Measurements from ENCODE around the gene PSMB10.

The PSMB10 gene

DNA sequence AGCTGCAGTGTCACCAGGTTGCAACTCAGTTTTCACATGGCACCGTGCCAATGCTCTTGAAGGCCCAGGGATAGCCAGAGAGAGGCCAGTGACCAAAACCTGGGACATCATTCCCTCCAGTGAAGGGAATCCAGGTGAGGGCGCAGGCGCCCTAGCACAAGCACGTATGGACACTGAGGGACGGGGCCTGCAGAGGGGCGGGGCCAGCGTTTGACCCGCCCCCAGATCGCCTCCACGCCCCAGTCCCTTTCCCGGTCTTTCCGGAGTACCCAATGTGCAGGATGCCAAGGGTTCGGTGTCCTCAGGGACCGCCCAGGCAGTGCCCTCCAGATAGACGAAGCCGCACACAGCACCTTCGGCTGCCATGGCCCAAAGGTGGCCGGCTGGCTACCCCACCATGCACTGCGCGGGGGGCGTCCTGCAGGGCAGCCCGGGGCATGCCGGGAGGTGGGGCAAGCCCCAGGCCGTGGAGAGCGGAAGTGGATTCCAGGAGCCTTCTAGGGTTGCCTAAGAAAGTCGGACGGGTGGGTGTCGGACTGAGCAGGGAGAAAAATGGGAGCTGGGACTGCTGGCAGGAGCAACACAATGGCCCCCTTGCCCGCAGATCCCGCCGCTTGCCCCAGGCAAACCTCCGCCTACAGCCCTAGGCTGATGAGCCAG lies 27.1 kb upstream of the PSMB10 start:
- no peak for DNase-seq

DNA sequence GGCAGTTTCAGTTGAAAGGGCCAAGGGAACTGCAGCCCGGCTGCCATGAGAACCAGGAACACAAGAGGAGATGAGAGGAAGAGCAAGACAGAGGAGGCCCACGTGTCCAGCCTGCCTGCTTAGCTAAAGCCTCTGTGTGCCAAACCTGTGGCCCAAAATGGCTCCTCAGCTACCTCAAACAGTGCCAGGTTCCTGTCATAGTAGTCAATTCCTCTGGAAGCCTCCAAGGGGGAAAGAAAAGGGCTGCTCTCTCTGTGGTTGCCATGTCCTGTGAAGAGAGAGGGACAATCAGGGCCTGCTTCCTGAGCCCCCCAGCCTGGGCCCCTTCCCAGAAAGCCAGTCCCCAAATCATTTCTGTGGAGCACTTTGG lies 26.6 kb upstream of the PSMB10 start:
- no peak for DNase-seq

DNA sequence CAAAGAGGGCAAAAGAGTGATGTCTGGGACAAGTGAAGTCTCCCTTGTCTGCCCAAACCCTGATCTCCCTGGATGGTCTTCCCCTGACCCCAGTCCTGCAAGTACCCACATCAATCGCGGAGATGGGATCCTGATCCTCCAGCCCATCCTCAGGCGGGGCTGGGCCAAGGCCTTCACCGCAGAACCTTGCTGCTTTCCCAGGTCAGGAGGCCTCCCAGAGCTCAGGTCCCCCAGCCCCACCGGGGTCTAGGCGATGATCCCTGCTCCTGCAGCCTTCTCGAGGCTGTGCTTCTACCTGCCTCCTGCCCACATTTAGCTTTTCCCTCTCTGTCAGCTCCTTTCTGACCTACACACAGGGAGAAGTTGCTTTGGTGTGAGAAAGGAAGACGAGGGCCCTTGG lies 25.5 kb upstream of the PSMB10 start:
- no peak for DNase-seq

DNA sequence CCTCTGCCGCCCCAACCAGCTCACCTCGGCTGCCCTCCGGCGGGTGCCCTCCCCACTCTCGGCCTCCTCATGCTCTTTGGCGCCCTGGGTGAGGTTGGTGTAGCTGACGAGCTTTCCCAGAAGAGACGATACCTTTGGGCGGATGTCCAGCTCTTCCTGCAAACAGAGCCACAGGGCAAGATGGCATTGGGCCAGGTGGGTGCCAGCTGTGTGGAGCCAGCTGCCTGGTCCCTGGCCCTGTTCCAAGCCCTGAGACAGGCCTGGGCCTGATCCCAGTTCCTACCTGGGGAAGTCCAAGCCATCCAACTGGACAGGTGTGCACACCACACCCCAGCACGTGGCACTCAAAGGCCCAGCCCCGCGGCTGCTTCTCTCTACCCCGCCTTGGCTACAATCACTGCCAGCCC lies 24.9 kb upstream of the PSMB10 start:
- DNase-seq, result no peak

DNA sequence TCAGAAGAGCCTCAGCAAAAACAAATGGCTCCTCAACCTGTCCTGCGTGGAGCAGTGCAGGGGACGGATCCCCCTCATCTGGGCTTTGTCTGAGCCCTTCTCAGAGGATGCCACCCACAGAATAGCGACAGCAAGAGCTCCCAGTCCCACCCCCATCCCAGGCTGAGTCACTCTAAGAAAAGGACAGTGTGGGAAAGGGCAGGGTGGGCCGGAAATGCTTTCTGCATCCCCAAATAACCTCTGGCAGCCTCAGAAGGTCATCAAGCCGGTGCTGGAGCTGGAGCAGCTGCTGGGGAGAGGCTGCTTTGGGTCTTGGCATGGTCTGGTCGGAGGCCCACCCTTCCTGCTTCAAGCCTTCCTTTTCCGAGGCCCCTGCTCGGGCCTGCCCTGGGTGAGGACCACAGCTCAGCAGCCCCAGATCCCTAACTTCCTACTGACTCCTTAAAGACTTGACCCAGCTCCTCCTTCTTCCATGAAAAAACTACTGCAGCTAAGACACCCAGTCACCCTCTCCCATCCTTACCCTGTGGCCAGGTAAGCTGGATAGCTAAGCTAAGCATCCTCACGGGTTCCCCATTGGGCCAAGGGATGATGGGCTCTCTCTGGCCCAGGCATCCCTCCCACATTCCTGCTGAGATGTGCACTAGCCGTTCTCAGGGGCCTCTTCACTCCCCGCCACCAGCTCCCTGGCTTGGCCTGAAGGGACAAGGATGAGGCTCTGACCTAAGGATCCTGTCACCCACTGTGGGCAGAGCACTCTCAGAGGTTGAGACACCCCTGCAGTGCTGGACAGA lies 23.1 kb upstream of the PSMB10 start:
- DNase-seq, result no peak

DNA sequence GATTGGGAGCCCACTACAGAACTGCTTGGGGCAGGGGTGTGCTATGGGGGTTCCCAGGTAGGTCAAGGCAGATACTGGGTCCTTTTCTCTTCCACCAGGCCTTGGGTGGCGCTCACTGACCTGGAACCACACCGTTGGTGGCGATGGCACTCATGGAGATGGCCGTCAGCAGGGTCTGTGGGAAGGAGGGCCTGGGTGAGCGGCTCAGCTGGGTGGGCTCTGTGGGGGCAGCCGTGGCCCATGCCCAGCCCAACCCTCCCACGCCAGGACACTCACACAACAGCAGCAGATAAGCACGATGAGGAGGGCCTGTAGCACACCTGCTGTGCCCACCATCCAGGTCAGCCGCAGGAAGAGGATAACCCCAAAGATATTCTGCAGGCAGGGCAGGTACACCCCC lies 21.0 kb upstream of the PSMB10 start:
- DNase-seq, result no peak

DNA sequence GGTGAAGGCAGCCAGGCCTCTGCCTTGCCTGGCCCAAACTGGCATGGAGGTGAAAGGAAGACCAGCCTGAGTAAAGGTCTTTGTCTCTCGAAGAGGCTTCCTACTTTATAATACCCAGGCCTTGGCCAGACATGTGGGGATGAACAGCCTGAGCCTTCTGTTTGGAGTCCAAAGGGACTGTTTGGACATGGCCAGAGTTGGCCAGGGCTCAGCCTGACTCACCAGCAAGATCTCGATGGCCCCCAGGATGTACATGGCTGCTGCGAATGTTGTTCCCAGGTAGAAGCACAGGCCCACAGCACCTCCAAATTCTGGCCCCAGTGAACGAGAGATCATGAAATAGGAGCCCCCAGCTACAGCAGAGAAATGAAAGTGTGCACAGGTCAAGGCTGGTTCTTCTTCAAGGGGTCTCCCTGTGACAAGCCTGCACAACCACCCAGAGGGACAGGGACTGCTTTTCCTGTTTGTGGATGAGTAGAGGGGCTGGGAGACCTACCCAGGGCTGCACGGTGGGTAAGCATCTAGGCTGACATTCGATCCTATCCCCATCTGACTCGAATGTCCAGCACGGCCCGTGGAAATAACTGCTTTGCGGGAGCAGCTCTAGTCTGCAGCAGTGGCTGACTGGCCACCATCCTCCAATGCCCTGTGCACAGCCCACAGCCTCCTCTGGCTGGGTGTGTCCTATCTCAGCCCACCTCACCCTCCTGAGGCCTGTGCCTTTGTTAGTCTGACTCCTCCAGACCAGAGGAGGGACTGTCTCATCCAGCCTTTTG lies 18.0 kb upstream of the PSMB10 start:
- no peak for DNase-seq

DNA sequence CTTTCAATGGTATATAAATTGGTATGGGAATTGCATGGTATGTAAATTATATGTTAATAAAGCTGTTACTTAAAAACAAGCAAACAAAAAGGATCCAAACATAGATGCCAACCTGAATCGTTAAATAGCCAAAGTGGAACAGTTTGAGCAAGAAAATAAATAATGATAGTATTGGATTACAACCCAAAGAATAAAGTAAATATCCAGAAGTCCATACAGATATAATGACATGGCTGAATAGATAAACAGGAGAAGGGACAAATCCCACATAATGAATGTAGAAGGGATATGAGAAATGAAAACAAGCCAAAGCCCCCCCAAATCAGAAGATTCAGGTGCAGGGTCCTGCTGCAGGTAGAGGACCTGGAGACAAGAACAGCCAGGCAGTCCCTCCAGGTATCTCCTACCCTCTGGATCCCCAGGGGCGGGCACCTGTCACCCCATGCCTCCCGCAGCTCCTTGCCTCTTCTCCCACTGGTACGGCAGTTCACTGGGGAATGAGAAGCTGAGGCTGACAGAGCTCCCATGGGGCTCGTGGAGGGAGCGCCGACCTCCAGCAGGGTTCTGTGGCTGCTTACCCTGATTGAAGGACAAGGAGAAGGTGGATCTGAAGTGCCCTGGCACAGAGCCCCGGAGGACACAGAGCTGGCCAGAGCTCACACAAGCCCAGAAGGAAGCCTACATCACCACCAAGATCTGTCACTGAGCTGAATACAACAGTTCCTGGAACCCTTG lies 17.2 kb upstream of the PSMB10 start:
- no peak for DNase-seq

DNA sequence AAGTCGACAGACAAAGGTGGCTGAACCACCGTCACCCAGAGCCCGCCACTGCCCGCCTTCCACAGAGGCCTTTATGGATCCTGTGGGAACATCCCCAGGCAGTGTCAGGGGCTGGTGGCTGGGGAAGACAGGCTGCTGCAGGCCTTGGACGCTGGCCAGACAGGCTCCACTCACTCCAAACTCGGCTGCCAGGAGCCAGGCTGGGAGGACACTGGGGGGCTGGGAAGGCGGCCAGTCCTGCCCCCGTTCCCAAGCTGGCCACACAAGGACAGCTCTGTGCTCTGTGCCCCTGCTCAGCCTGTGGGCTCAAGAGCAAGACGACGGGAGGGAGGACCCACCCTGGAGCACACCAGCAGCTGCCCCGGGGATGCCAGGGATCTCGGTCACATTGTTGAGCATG lies 14.8 kb upstream of the PSMB10 start:
- no peak for DNase-seq

DNA sequence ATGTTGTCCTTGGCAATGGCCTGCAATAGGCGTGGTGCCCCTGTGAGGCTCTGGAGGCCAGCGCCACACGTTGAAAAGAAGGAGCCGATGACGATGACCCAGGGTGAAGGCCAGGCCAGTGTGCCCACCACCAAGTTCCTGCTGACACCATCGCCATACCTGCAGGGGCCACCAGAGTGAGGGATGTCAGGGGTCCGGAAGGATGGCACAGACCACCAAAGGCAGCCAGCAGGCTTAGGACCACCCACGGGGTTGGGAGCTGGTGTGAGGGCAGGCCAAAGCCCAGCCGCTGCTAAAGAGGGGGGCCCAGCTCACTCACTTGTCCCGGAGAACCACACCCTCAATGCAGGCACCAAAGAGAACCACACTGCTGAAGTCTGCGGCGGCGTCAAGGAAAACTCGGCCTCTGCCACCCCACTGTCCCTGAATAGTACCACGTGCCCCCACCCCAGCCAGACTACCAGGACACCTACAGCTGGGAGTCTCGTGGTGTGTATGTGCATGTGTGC lies 13.7 kb upstream of the PSMB10 start:
- no peak for DNase-seq

DNA sequence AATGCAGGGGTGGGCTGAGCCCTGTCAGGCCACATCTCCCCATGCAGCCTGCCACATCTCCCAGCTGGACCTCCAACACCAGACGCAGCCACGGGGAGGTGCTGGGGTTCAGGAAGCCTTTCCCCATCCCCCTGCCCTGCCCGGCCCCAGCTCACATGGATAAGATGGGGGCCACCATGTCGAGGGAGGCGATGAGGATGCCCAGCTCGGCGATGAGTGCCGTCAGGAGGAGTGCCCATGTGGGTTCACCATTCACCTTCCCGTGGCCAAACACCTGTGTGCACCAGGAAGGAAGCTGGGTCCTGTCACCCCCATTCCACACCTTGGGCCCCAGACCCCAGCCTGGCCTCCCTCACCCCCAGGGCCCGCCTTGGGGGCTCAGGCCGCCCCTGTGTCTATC lies 13.0 kb upstream of the PSMB10 start:
- DNase-seq, result no peak

DNA sequence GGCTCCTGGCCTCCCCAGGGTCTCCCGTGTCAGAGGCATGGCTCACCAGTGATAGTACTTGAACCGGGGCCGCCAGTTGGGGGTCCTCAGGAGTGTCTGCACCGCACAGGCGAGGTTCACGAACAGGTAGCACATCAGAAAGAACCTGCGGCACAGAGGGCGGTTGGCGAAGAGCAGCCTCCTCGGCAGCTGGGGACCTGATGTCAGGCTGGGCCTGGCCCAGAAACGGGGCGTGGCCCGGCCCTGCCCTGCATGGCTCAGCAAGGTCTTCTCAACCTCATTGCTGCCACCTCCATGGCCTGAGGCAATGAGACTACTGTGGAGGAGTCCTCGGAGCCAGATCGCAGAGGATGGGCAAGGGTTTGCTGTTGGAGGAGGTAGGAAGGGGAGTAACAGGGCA lies 11.4 kb upstream of the PSMB10 start:
- DNase-seq, result no peak

DNA sequence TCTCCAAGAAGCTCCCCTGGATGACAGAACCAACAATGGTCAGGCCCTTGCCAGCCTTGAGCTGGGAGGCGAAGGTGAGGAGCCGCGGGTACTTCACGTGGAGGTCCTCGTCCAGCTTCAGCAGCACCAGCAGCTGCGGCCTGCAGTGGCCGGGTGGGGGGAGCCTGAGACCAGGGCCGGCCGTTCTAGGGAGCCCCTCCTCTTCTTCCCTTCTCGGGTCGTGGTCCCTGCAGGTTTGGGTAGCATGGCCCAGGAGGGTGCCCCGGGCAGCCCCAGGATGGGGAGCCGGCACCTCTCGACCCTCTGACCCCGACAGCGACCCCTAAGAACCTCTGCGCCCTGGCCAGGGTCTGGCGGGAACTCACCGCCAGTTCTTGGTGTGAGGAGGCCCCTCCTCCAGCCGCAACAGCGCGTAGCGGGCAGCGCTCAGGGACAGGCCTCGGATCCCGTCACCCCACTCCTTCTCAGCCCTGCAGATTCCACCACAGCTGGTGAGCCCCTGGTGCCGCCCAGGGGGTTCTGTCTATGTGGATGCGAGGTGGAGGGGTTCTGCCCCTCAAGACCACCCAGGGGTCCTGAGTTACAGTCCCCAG lies 10.4 kb upstream of the PSMB10 start:
- DNase-seq, result no peak

DNA sequence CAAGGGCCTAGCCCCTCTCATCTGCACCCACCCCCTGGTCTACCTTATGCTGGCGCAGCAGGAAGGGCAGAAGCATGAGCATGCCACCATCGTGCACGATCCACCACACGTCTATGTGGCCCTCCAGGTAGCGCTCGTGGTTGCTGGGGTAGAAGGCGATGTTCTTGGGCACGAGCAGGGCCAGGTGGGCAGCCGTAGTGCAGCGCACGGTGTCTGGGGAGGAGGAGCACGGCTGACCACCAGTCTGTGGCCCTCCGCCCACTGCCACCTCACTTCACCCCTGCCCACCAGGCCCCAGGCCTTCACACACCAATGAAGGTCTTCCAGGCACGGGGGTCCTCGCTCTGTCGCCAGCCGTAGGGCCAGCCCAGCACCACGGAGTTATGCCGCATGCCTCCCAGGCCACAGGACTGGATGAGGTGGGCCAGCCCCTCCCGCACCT lies 9.5 kb upstream of the PSMB10 start:
- no peak for DNase-seq

DNA sequence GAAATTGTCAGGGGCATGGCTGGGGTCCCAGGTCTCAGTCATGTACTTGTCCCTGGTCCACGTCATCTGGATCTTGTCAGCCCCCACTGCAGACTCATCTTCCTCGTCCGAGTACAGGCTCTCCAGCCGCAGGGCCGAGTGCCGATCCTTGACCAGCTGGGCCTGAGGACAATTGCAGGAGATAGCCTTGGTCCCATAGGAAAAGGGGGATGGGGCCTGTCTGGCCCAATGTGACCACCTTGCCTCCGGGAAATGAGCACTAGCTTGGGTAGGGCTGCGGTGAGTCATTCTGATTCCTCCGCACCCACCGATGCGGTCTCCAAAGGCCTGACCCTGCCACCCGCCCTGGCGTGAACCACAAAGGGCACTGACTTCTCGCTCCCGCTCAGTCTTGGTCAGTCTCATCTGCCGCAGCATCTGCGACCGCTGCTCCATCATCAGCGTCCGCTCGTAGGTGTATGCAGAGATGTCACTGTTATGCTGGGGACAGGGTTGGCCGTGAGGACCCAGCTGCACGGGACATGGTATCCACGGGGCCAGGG lies 8.8 kb upstream of the PSMB10 start:
- no peak for DNase-seq

DNA sequence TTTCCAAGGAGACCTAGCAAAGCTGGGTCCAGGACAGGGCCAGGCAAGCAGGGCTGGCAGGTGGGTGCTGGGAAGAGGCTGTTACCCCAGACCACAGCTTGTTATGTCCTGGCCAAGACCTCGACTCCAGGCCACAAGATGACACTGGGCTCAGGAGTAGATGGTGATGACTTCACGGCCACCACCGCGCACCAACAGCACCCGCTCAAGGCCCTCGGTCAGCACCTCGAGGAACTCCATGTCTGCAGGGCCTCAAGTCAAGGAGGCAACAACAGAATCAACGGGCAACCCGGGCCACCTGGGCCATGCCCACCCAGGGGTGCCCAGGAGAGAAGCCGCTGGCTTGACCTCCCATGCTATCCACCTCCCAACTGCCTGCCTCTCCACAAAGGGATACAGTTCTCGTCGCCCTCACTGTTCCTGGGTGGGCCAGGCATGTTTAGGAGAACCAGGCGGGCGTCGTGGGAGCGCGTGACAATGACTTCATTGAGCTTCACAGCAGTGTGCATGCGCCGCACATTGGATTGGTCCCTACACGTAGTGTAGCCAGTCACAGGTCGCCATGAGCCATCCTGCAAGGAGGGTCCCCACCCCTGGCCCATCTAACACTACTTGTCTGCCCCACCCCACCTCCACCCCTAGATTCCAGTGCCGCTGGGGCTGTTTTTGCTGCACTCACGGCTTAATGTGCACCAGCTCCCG lies 8.2 kb upstream of the PSMB10 start:
- DNase-seq, result no peak

DNA sequence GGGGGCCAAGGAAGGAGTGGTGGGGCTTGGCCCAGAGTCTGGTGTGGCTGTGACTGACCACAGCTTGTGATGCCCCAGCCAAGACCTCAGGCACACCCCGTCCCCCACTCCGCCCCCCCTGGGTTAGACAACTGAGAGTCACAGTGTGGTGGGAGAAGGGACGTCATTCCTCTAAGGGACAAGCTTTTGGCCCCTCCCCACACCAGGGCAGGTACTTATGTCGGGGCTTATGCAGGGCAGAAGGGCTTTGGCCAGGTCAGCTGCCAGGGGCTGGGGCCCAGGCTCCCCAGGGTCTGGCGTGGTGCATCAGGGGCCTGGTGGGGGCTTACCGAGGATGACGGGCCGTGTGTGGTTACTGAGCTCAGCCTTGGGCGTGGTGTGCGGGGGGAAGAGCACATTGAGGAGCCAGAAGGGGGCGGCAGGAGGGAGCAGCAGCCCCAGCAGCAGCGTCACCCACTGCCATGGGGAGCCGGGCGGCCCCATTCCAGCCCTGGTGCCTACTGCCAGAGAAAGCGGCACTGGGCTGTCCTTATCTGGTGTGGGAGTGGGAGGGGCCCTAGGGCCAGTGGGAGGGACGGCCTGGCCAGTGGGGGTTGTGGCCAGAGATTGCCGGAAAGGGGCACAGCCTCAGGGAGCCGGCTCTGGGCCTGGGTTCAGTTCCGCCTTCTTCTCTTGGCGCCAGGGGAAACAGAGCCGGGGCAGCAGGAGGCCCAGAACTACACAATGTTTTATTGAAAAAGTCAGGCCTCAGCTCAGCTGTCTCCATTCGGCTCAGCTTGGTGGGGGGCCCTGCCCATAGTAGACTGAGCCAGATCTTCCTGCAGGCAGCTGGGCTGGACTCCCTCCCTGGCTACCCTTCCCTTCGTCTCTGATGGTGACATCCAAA lies 7.2 kb upstream of the PSMB10 start, which contains the start of gene LCAT:
Gene LCAT, minus strand, starts transcription at position 502 of the 886 bp plus-strand sequence. Its CDS starts 19 bp downstream, at position 483.
- DNase-seq, result no peak

DNA sequence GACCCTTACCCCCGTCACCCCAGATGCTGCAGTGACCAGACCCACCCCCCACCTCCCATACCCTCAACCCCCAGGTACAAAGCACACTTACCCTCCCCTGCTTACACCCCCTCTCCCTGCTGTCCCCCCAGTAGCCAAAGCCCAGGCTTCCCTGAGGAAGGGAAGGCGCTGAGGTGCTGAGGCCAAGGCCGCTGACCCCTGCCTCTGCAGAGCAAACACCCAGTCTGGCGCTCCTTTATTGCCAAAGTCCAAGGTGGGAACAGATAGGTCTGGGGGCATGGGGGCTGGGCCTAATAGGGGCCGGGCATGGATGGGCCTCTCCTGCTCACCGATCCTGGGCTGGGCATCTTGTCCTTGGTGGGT lies 6.6 kb upstream of the PSMB10 start:
- DNase-seq, result no peak

DNA sequence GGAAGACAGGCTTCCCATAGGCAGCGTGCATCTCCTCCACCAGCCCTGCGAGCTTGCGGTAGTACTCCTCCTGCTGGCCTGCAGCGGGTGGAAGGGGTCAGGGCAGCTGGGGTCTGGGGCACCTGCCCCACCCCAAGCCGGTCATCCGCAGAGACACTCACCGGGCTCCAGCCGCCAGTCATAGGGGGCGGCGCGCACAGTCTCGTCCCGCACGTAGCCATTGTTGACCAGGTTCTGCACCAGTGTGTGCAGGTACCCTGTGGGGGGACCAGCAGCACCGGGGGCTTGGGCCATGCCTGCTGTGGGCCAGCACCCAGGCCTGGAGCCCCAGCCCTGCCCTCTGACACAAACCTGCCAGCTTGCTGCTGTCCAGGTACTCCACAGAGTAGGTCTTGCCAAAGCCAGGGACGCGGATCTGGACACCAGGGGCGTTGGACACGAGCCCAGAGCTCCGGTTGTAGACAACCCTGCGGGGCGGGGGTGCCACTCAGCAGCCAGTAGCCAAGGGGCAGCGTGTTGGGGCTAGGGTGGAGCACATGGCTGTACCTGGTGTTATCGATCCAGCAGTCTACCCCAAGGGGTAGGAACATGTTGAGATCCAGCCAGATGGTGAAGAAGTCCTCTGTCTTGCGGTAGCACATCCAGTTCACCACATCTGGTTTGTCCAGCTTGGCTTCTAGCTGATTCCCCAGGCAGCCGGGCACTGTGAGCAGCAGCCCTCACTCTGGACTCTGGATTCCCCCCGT lies 6.0 kb upstream of the PSMB10 start:
- no peak for DNase-seq

DNA sequence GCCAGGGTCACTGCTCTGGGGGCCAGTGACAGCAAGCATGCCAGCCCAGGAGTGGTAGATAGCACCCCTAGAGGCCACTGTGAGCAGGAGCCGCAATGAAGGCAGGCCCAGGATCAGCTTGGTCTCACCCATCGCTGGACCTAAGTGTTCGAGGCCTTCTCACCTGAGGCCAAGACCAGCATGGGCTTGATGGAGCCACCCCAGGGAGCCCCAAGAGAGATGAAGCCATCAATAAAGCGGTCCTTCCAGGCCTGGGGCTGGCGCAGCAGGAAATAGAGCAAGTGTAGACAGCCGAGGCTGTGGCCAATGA lies 5.5 kb upstream of the PSMB10 start:
- DNase-seq, result no peak

Measured in T1000 (cell line).